ENCODE results near the gene SNAI3.

DNA sequence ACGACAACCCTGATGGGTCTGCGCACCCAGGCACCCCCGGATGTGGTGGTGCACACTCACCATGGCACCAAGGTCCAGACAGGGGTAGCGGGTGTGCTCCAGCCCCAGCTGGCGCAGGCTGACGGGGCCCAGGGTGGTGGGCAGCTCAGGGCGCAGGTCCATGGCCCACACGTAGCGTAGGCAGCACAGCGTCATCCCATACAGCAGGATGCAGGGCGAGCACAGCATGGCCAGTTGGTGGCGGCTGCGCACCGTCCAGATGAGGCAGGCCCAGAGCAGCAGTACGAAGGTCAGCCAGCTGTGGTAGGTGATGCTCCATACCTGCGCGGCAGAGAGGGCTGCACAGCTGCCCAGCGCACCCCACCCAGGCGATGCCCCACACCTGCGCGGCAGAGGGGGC, 49.8 kb upstream of the SNAI3 start:
- TF ChIP-seq, protein P1, sequence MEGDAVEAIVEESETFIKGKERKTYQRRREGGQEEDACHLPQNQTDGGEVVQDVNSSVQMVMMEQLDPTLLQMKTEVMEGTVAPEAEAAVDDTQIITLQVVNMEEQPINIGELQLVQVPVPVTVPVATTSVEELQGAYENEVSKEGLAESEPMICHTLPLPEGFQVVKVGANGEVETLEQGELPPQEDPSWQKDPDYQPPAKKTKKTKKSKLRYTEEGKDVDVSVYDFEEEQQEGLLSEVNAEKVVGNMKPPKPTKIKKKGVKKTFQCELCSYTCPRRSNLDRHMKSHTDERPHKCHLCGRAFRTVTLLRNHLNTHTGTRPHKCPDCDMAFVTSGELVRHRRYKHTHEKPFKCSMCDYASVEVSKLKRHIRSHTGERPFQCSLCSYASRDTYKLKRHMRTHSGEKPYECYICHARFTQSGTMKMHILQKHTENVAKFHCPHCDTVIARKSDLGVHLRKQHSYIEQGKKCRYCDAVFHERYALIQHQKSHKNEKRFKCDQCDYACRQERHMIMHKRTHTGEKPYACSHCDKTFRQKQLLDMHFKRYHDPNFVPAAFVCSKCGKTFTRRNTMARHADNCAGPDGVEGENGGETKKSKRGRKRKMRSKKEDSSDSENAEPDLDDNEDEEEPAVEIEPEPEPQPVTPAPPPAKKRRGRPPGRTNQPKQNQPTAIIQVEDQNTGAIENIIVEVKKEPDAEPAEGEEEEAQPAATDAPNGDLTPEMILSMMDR (IDR thresholded peaks at IDR 0.05) = no peak
- TF ChIP-seq EP300 (IDR thresholded peaks at IDR 0.05) (no peak), POLR2AphosphoS5 (IDR thresholded peaks at IDR 0.05) (no peak)

Data from gastroesophageal sphincter (tissue), 3 donors.